IPS-15b (cell line): ENCODE data around the gene SLC7A6OS.

ENCODE experiments used
- H3K27me3 ChIP-seq: one replicate; pipeline ENCODE4 v1.6.1; 2013; ENCODE audit warnings: low read length; ENCODE audit not compliant: control insufficient read depth, insufficient read depth
- H3K36me3 ChIP-seq: one replicate; pipeline ENCODE4 v1.6.1; 2013; ENCODE audit warnings: low read length; ENCODE audit not compliant: control insufficient read depth, insufficient read depth
- H3K4me1 ChIP-seq: one replicate; pipeline ENCODE4 v1.6.1; 2013; ENCODE audit warnings: mild to moderate bottlenecking, low read length; ENCODE audit not compliant: control insufficient read depth, insufficient read depth
- H3K4me3 ChIP-seq: one replicate; pipeline ENCODE4 v1.5.1; 2013; ENCODE audit warnings: low read depth, low read length
- H3K9ac ChIP-seq: one replicate; pipeline ENCODE4 v1.6.1; 2013; ENCODE audit warnings: low read depth, mild to moderate bottlenecking, low read length
- H3K9me3 ChIP-seq: one replicate; pipeline ENCODE4 v1.6.1; 2013; ENCODE audit warnings: mild to moderate bottlenecking, low read length; ENCODE audit not compliant: control insufficient read depth, insufficient read depth

The SLC7A6OS gene

GRCh38 chr16:68269793-68270192 is 41.0 kb downstream of the SLC7A6OS start:
- Histone ChIP-seq H3K4me1 (peaks cover 12% of the 10 kb centered on the region), H3K36me3 (peaks cover 9% of the 10 kb centered on the region), H3K4me3 (no peak overlapping the region), H3K9me3 (no peaks in the 10 kb centered on the region), H3K9ac (no peak overlapping the region), H3K27me3 (no peaks in the 10 kb centered on the region)

- Histone ChIP-seq H3K27me3 (no peaks in the 10 kb centered on the region), H3K4me3 (peak overlapping the region; percentile 30), H3K36me3 (peaks cover 2% of the 10 kb centered on the region), H3K9me3 (no peaks in the 10 kb centered on the region), H3K9ac (no peak overlapping the region), H3K4me1 (peaks cover 12% of the 10 kb centered on the region)
Measured at GRCh38 chr16:68267612-68268405, 42.9 kb downstream of the SLC7A6OS start.

DNA sequence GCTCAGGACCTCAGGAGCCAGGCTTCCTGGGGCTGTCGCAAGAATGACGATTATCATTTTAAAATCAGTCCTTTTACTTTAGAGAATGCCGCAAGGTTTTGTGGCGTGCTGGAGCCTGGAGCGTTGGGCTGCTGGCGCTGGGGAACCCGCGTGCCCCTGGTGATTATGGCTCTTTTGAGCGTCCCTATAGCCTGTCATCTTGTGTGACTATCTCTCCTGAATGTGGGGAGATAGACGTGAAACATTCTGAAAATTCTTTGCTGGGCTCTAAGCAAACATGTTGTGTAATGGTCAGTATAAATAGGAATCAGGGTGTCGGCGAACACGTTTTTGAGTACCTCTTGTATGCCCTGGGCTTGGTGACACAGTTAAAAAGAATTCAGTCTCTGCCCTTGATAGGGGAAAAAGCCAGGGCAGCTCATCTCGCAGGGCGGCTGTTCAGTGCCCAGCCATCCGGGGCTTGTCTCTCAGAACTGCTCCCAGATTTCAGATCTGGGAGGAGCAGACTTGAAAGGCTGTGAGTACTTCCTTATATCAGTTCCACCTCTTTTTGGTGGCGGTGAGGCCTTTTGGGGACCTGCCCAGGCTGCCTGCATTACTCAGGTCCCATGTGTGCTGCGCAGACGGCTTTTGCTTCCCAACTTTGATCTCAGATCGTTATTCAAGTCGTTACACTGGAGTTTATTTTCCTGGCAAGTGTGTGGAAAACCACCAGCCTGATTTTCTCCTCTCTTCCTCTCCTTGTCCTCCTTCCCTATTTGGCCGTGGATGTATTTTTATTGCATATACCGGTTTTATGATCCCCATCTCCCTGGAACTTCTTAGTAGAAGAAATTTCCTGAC is 45.4 kb downstream of the SLC7A6OS start:
- Histone ChIP-seq H3K36me3 (peaks cover 2% of the 10 kb centered on the region), H3K4me3 (peak overlapping the region; percentile 91), H3K9ac (peak overlapping the region; percentile 79), H3K27me3 (no peaks in the 10 kb centered on the region), H3K9me3 (no peaks in the 10 kb centered on the region), H3K4me1 (peaks cover 12% of the 10 kb centered on the region)

- Histone ChIP-seq H3K36me3 (peaks cover 9% of the 10 kb centered on the region), H3K9me3 (no peaks in the 10 kb centered on the region), H3K4me1 (peaks cover 12% of the 10 kb centered on the region), H3K9ac (peak within 1 kb of the TSS; percentile 79), H3K27me3 (no peaks in the 10 kb centered on the region), H3K4me3 (peak within 1 kb of the TSS; percentile 91)
Measured at GRCh38 chr16:68264128-68265077, 46.3 kb downstream of the SLC7A6OS start, which contains the start of gene SLC7A6. Gene SLC7A6 (plus strand): TSS chr16:68264526. CDS start chr16:68274727, 10,201 bp downstream.

- peak overlapping the region; percentile 65 for H3K9ac ChIP-seq
- H3K36me3 ChIP-seq, result peaks cover 13% of the 10 kb centered on the region
- peak overlapping the region; percentile 91 for H3K4me3 ChIP-seq
- no peaks in the 10 kb centered on the region for H3K27me3 ChIP-seq
- H3K4me1 ChIP-seq, result peaks cover 7% of the 10 kb centered on the region
- H3K9me3 ChIP-seq, result no peaks in the 10 kb centered on the region
Measured at GRCh38 chr16:68263559-68264127, 47.1 kb downstream of the SLC7A6OS start.

GRCh38 chr16:68259007-68259825 is 51.5 kb downstream of the SLC7A6OS start:
- Histone ChIP-seq H3K9ac (no peak overlapping the region), H3K9me3 (no peaks in the 10 kb centered on the region)

GRCh38 chr16:68257906-68258800 is 52.6 kb downstream of the SLC7A6OS start:
- H3K4me1 ChIP-seq, result no peaks in the 10 kb centered on the region
- H3K9ac ChIP-seq, result no peak overlapping the region
- H3K9me3 ChIP-seq, result no peaks in the 10 kb centered on the region
- H3K4me3 ChIP-seq, result no peak overlapping the region
- peaks cover 15% of the 10 kb centered on the region for H3K36me3 ChIP-seq
- H3K27me3 ChIP-seq, result no peaks in the 10 kb centered on the region

More at GRCh38 chr16:68259007-68259825, 51.5 kb downstream of the SLC7A6OS start:
- Histone ChIP-seq H3K27me3 (no peaks in the 10 kb centered on the region), H3K36me3 (peaks cover 15% of the 10 kb centered on the region), H3K4me1 (no peaks in the 10 kb centered on the region), H3K4me3 (no peak overlapping the region)

DNA sequence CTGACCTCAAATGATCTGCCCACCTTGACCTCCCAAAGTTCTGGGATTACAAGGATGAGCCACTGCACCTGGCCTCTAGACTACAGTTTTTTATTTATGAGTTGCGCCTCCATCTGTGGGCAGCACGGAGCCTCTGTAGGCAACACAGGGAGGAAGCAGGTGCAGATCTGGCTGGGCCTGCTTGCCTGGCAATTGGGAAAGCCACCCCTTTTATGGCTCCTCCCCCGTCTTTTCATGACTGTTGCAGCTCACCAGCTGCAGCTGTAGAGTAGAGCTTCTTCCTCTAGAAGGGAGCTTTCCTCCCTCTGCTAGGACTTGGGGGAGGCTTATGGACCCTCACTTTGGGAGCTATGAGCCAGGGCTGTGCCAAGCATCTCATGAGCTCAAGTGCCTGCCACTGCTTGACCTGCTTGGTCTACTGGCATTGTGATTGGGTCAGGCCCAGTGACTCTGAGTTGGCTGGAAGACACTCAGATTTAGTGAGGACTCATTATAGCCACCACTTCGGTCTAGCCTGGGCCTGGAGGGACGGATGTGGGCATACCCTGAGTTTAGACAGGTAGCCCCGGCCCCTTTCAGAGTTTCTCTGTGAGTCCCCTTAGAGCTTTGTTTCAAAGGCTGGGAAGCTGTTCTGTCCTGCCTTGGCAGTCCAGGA is 53.4 kb downstream of the SLC7A6OS start:
- Histone ChIP-seq H3K9ac (no peak overlapping the region), H3K27me3 (no peaks in the 10 kb centered on the region), H3K36me3 (peaks cover 15% of the 10 kb centered on the region), H3K9me3 (no peaks in the 10 kb centered on the region), H3K4me3 (no peak overlapping the region), H3K4me1 (no peaks in the 10 kb centered on the region)

- no peaks in the 10 kb centered on the region for H3K9me3 ChIP-seq
- no peaks in the 10 kb centered on the region for H3K27me3 ChIP-seq
- no peaks in the 10 kb centered on the region for H3K4me1 ChIP-seq
- peaks cover 15% of the 10 kb centered on the region for H3K36me3 ChIP-seq
- H3K9ac ChIP-seq, result no peak overlapping the region
- H3K4me3 ChIP-seq, result no peak overlapping the region
Measured at GRCh38 chr16:68255712-68256111, 55.0 kb downstream of the SLC7A6OS start.
